HEK293T (cell line): ENCODE results near the gene NEK1.

Source experiments
- CTCF ChIA-PET: fragments of 350-600 bp; formaldehyde crosslinking; extraction: SDS; loops from one replicate; lab custom pipeline; 2021; ENCODE audit warnings: antibody characterized with exemption, inconsistent platforms; lab: Yijun Ruan, JAX
- POLR2A ChIA-PET: fragments of 350-600 bp; formaldehyde crosslinking; extraction: SDS; loops from one replicate; lab custom pipeline; 2020; ENCODE audit warnings: antibody characterized with exemption, inconsistent platforms; lab: Yijun Ruan, JAX
- DNase-seq: peaks from one replicate; pipeline ENCODE4 v3.0.0; 2012; ENCODE audit warnings: mixed read lengths; ENCODE audit errors: extremely low spot score
- ARNT ChIP-seq: fragments of 450-650 bp; IDR thresholded peaks from 2 replicates; pipeline ENCODE4 v1.6.1; 2017; ENCODE audit warnings: mild to moderate bottlenecking
- BHLHE40 ChIP-seq: fragments of 450-650 bp; IDR thresholded peaks from 2 replicates; pipeline ENCODE4 v1.6.1; 2016; ENCODE audit warnings: mild to moderate bottlenecking, moderate library complexity, borderline replicate concordance
- CTBP1 ChIP-seq: fragments of 450-650 bp; IDR thresholded peaks from 2 replicates; pipeline ENCODE4 v1.6.1; 2016; ENCODE audit warnings: borderline replicate concordance
- ELF4 ChIP-seq: fragments of 450-650 bp; IDR thresholded peaks from 2 replicates; pipeline ENCODE4 v1.6.1; 2017; ENCODE audit warnings: antibody characterized with exemption
- FOXA1 ChIP-seq: fragments of 450-650 bp; IDR thresholded peaks from 2 replicates; pipeline ENCODE4 v1.6.1; 2016; ENCODE audit warnings: mild to moderate bottlenecking
- FOXK2 ChIP-seq: fragments of 450-650 bp; IDR thresholded peaks from 2 replicates; pipeline ENCODE4 v1.6.1; 2016; ENCODE audit warnings: mild to moderate bottlenecking
- FOXM1 ChIP-seq: fragments of 450-650 bp; IDR thresholded peaks from 2 replicates; pipeline ENCODE4 v1.6.1; 2017; ENCODE audit warnings: mild to moderate bottlenecking, borderline replicate concordance
- HDGF ChIP-seq: fragments of 450-650 bp; IDR thresholded peaks from 2 replicates; pipeline ENCODE4 v1.6.1; 2017; ENCODE audit warnings: antibody characterized with exemption, borderline replicate concordance
- L3MBTL2 ChIP-seq: fragments of 450-650 bp; conservative IDR thresholded peaks from 2 replicates; pipeline ENCODE4 v1.6.1; 2016; ENCODE audit warnings: mild to moderate bottlenecking
- LEF1 ChIP-seq: fragments of 450-650 bp; IDR thresholded peaks from 2 replicates; pipeline ENCODE4 v1.6.1; 2017; ENCODE audit warnings: mild to moderate bottlenecking, borderline replicate concordance
- NFRKB ChIP-seq: fragments of 450-650 bp; IDR thresholded peaks from 2 replicates; pipeline ENCODE4 v1.6.1; 2016; ENCODE audit warnings: mild to moderate bottlenecking, moderate library complexity
- SP1 ChIP-seq: fragments of 450-650 bp; IDR thresholded peaks from 2 replicates; pipeline ENCODE4 v1.6.1; 2017
- SUZ12 ChIP-seq: fragments of 450-650 bp; IDR thresholded peaks from 2 replicates; pipeline ENCODE4 v1.6.1; 2016; ENCODE audit warnings: mild to moderate bottlenecking
- TARDBP ChIP-seq: fragments of 450-650 bp; IDR thresholded peaks from 2 replicates; pipeline ENCODE4 v1.6.1; 2016
- ZNF384 ChIP-seq: fragments of 450-650 bp; IDR thresholded peaks from 2 replicates; pipeline ENCODE4 v1.6.1; 2016
- TF ChIP-seq, protein P1 (sequence below): fragments of 450-650 bp; IDR thresholded peaks from 2 replicates; pipeline ENCODE4 v1.6.1; 2016

The NEK1 gene

DNA sequence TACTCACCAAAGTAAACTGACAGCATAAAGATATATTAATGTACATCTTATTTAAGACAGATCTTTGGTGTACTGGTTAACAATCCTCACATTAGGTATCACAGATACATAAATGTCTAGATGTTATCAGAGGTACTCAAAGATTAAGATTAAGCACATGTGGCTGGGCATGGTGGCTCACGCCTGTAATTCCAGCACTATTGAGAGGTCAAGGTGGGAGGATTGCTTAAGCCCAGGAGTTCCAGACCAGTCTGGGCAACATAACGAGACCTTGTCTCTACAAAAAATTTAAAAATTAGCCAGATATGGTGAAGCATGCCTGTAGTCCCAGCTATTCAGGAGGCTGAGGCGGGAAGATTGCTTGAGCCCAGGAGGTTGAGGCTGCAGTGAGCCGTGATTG lies 195.9 kb downstream of the NEK1 start:
- ChIA-PET CTCF (no interaction called here), POLR2A (no interaction called here)
- no peak for DNase-seq
- TF ChIP-seq L3MBTL2, result no peak
- no peak for TF ChIP-seq CTBP1
- no peak for TF ChIP-seq ZNF384
- no peak for TF ChIP-seq NFRKB
- no peak for TF ChIP-seq ARNT
- no peak for TF ChIP-seq HDGF
- no peak for TF ChIP-seq FOXK2
- no peak for TF ChIP-seq SP1
- no peak for TF ChIP-seq LEF1
- TF ChIP-seq SUZ12, result no peak
- TF ChIP-seq TARDBP, result no peak
- no peak for TF ChIP-seq ELF4
- no peak for TF ChIP-seq FOXM1
- no peak for TF ChIP-seq FOXA1
- TF ChIP-seq, protein P1, sequence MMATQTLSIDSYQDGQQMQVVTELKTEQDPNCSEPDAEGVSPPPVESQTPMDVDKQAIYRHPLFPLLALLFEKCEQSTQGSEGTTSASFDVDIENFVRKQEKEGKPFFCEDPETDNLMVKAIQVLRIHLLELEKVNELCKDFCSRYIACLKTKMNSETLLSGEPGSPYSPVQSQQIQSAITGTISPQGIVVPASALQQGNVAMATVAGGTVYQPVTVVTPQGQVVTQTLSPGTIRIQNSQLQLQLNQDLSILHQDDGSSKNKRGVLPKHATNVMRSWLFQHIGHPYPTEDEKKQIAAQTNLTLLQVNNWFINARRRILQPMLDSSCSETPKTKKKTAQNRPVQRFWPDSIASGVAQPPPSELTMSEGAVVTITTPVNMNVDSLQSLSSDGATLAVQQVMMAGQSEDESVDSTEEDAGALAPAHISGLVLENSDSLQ, result no peak
- TF ChIP-seq BHLHE40, result no peak

DNA sequence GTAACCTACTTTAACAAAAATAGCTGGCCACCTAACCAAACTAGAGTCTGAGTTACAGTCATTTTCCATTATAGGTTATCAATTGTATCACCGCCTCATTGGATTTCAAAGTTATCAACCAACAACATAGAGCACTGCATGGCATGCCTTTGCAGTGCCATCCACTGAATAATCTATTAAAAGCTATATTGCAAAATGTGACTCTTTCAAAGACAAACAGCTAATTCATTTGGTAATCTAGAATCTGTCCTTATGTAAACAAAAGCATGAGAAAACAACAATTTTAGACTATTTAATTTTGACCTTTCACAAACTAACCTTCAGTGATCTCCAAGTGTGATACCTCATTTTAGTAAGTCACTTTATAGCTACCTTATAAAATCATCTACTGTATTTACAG lies 197.5 kb downstream of the NEK1 start:
- CTCF ChIA-PET, result no interaction called here
- no peak for DNase-seq
- TF ChIP-seq L3MBTL2 (no peak), SUZ12 (no peak), FOXM1 (no peak), FOXK2 (no peak), ZNF384 (no peak), FOXA1 (no peak), TARDBP (no peak), ARNT (no peak), SP1 (no peak), LEF1 (no peak), ELF4 (no peak), HDGF (no peak), CTBP1 (no peak), BHLHE40 (no peak)
- TF ChIP-seq, protein P1, result no peak
- POLR2A ChIA-PET, result no interaction called here

DNA sequence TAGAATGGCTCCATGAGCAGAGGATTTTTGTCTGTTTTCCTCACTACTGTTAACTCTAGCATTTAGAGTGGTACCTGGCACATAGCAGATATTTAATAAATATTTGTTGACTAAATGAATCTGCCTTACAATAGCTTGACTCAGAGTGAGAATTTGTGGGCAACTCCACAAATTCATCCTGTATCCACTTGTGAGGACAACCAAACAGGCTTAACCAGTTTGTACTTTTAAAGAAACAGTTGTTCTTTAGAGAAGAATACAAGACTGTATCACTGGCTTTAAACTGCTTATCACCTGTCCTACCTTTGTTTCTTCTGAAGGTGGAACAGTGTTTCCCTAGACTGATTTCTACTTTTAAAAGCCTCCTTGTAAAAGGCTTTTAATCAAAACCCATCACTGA lies 200.3 kb downstream of the NEK1 start:
- POLR2A ChIA-PET, result no interaction called here
- DNase-seq, result no peak
- CTCF ChIA-PET, result no interaction called here
- TF ChIP-seq FOXM1, result no peak
- no peak for TF ChIP-seq ELF4
- TF ChIP-seq TARDBP, result no peak
- TF ChIP-seq SP1, result no peak
- TF ChIP-seq, protein P1, result no peak
- no peak for TF ChIP-seq CTBP1
- TF ChIP-seq HDGF, result no peak
- no peak for TF ChIP-seq LEF1
- no peak for TF ChIP-seq ZNF384
- TF ChIP-seq FOXA1, result no peak
- no peak for TF ChIP-seq L3MBTL2
- no peak for TF ChIP-seq NFRKB
- TF ChIP-seq BHLHE40, result no peak
- no peak for TF ChIP-seq FOXK2
- TF ChIP-seq SUZ12, result no peak

DNA sequence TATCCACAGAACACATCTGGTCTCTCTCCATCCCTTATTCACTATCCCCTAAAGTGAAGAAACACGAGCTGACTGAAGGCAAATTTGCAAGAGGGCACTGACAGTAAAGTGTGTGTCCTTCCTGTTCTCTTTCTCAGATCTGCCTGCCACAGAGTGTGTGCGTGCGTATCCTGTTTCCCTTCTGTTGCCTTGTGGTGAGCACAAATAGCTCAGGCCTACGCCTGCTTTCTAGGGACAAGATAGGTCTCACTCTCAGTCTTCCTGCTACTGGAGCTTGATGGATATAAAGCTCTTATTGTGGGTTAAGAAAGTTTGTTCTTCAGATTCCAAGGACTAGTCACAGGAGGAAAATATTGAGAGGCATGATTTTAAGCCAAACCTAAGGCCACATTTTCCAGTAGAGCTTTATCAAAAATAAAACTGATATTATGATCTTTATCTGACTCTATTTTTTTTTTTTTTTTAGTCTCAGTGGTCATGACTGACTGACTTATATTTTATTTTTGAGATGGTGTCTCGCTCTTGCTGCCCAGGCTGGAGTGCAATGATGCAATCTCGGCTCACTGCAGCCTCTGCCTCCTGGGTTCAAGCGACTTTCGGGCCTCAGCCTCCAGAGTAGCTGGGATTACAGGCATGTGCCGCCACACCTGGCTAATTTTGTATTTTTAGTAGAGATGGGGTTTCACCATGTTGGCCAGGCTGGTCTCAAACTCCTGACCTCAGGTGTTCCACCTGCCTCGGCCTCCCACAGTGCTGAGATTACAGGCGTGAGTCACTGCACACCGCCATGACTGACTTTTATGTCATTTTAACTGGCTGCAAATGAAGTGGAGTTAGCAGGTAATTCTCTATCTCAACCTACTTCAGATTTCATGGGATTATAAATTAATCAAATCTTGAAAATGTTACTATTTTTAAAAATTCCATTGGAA lies 201.3 kb downstream of the NEK1 start:
- DNase-seq, result no peak
- TF ChIP-seq FOXK2 (no peak), ARNT (no peak), L3MBTL2 (no peak), NFRKB (no peak), BHLHE40 (no peak), CTBP1 (no peak), FOXM1 (no peak), HDGF (no peak), FOXA1 (no peak), SP1 (no peak), ELF4 (no peak), ZNF384 (no peak), TARDBP (no peak), LEF1 (no peak), SUZ12 (no peak)
- TF ChIP-seq, protein P1, result no peak
- POLR2A ChIA-PET, result no interaction called here
- CTCF ChIA-PET, result no interaction called here

GRCh38 chr4:169407217-169407845 lies 205.1 kb downstream of the NEK1 start:
- TF ChIP-seq ARNT (no peak), TARDBP (no peak), FOXK2 (no peak), LEF1 (no peak), SUZ12 (no peak), ELF4 (no peak), FOXM1 (no peak), SP1 (no peak), FOXA1 (no peak)
- TF ChIP-seq, protein P1, result no peak
- CTCF ChIA-PET, result no interaction called here
- POLR2A ChIA-PET, result no interaction called here
- DNase-seq, result no peak
